NK-92 (cell line): ENCODE data around the gene NHLH2.

Experiments used
- DNase-seq: peaks from one replicate; lab custom pipeline; 2025; ENCODE audit not compliant: unreplicated experiment; lab: John Stamatoyannopoulos, UW

The NHLH2 gene

GRCh38 chr1:115838431-115839028 is 2.4 kb downstream of the NHLH2 start:
- DNase-seq = no peak

- DNase-seq = no peak
Observed at GRCh38 chr1:115837740-115838421, 3.0 kb downstream of the NHLH2 start.

- no peak for DNase-seq
Observed at GRCh38 chr1:115837341-115837739, 3.6 kb downstream of the NHLH2 start.

GRCh38 chr1:115833856-115834255 is 7.1 kb downstream of the NHLH2 start:
- no peak for DNase-seq

DNA sequence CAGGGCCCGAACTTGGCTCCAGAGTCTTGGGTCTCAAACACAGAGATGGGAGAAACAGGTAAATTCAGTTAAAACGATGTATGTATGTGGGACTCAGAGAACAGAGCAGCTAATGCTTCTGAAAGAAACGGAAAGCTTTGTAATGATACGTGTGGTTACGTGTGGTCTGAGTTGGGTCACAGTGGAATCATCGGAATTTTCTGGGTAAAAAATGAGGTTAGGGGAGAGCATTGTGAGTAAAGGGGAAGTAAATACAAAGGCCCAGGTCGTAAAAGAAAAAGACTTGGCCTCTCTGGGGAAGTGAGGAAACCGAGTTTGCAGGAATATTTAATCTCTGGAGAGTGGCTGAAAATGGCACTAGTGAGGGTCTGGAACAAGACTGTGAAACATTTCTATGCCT is 8.3 kb downstream of the NHLH2 start:
- DNase-seq = no peak

GRCh38 chr1:115830963-115831362 is 10.0 kb downstream of the NHLH2 start:
- no peak for DNase-seq

DNA sequence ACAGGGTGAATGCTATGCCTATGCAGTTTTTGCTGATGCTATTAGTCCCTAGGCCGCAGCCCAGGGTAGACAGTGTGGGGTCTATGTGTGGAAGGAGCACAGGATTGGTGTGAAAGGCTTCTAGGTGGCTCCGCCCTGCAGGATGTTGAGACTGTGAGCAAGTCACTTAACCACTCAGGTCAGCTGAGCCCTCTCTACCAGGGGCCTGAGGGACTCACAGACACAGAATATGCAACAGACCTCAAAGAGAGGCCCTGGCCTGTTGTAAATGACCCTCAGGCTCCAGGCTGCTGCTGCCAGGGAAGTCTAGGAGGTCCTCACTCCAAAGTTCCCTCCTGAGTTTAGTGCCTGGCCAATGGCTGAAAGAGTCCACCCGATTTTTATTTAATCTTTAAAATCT is 11.0 kb downstream of the NHLH2 start:
- no peak for DNase-seq

DNA sequence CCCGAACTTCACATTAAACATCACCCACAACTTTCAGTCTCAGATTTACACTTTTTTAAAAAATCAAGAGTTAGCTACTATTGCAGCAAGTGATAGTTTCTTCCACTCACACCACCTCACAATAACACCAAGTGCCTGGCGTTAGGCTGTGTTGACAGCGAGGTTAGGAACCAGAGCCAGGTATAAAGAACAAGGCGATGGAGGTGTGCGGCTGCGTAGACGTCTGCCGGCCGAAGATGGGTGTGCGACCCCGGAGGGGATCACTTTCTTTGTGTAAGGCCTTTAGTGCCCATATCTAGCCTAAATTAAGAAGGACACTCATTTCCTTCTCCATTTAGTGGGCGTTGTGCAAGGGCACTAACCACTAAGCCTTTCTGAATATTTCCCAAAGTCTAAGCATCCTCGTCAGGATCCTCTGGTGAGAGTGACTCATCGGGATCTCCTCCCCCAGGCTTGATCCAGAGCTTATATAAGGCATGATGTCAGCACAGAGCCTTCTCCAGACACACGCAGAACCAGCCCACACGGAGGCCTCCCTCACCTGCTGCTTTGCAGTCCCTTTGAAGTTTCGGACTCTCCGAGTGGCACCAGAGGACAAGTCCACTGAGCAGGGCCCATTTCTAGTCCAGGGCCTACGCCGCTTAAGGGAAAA is 11.8 kb downstream of the NHLH2 start:
- DNase-seq = no peak

- DNase-seq = no peak
Observed at GRCh38 chr1:115828101-115829022, 12.6 kb downstream of the NHLH2 start.

- no peak for DNase-seq
Observed at GRCh38 chr1:115827452-115828044, 13.4 kb downstream of the NHLH2 start.

DNA sequence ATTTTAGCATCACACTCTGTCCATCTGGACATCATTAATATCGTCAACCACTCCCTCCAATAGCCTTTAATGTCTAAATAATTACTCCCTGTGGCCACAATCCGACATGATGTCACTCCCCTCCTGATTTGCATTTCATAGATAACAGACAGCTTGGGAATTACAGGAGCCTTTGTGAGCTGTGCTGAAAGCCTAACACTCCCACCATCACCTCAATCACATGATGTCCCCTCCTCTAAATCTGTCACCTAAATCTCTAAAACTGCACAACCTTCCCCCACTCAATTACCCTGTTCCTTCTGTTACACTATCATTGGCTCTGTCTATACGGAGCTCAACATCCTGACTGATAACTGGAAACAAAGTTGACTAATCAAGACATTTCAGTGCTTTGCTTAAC is 14.3 kb downstream of the NHLH2 start:
- DNase-seq = no peak

DNA sequence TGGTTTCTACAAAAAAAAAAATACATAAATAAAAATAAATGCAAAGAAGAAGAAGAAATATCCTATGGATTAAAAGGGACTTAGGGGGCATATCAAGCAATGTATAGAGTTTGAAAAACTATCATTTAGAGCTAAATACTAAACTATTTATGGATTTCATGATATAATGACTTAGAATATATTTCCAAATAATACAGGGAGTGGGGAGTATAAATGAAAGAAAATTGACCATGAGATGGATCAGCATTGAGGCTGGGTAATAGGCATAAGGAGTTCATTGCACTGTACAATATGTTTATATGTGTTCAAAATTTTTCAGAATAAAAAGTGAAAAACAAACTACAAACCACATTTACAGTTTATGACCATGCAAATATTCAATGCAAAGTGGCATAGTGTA is 18.8 kb downstream of the NHLH2 start:
- DNase-seq = no peak

- no peak for DNase-seq
Observed at GRCh38 chr1:115815694-115816093, 25.2 kb downstream of the NHLH2 start.

- DNase-seq = no peak
Observed at GRCh38 chr1:115814685-115815398, 26.1 kb downstream of the NHLH2 start.

- no peak for DNase-seq
Observed at GRCh38 chr1:115813727-115814126, 27.2 kb downstream of the NHLH2 start.

DNA sequence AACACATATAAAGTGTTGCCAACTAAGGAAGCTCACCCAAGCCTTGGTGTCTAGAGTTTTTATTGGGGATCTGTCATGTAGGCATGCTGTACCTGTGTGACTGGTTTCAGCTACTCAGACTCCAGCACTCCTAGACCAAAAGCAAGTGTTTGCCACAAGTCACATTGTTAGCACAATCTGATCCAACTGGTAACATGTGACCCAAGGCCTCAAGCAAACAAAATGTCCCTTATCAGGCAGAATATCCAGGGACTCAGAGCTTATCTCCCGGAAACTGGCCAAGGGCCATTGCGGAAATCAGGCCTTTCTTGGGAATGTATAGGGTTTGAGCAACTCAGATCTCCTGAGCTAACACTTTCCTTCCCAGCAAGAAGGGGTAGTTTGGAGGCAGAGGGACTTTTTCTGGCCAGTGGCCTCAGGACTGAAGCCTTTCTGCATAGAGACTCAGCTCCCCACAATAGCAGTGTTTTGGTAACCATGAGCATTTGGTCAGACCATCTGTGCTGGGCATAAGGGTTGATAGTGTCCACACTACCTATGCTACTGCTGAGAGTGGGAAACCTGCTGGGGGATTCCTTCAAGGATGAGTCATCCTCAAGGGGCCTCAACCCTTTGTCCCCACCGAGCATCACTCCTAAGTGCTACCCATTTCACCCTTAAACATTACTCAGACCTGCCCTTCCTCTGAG is 29.6 kb downstream of the NHLH2 start:
- DNase-seq = no peak

- DNase-seq = no peak
Observed at GRCh38 chr1:115810609-115811008, 30.3 kb downstream of the NHLH2 start.

DNA sequence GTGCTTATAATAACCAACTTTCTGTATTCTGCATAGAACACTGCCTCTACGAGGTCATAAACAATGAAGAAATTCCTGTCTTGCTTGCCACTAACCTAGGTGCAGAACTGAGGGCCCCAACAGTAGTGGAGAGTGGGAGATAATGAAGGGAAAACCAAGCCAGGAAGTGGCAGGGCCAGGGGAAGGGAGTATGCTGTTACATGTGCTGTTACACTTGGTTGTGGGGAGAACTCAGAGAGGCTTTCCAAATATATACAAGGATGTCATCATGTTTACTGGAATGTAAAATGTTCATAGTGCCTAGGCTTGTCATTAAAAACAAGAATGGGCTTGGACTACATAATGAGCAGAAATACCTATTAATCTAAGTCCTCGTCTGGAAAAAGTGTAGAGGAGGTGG is 31.1 kb downstream of the NHLH2 start:
- DNase-seq = no peak

DNA sequence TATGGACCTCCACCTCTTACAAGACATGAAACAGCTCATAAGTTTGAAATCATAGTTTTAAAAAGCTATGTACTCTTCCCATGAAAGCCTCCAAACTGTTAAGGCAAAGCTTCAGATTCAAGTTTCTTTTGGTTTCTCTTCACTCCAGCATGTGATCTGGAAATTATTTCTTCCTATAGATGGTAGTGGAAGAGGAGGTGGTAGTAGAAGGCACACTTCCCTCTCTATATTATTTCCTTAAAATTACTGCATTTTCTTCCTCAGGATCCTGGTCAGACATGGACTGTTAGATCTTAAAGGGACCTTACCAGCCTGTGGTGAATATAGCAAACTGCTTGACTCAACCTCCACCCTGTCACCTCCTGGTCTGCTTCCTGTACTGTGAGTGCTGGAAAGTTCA is 31.9 kb downstream of the NHLH2 start:
- DNase-seq = no peak

GRCh38 chr1:115807723-115808122 is 33.2 kb downstream of the NHLH2 start:
- DNase-seq = no peak
